HG02759 (cell line): ENCODE data around the gene MAPKAP1.
"Not testable (repeated sequence)": the region's sequence is repeated elsewhere in the genome, so short reads cannot be mapped to it uniquely, and the experiment has no call there.

ENCODE experiments used
- ATAC-seq: cut with Tn5 transposase; IDR thresholded peaks from one replicate; pipeline ENCODE4 v1.9.1; 2021; ENCODE audit warnings: mild to moderate bottlenecking, moderate library complexity; ENCODE audit not compliant: unreplicated experiment

Gene MAPKAP1

GRCh38 chr9:125732562-125732961 lies 25.6 kb upstream of the MAPKAP1 start:
- ATAC-seq: no peak

- ATAC-seq: no peak
Observed at GRCh38 chr9:125730168-125730567, 23.2 kb upstream of the MAPKAP1 start.

DNA sequence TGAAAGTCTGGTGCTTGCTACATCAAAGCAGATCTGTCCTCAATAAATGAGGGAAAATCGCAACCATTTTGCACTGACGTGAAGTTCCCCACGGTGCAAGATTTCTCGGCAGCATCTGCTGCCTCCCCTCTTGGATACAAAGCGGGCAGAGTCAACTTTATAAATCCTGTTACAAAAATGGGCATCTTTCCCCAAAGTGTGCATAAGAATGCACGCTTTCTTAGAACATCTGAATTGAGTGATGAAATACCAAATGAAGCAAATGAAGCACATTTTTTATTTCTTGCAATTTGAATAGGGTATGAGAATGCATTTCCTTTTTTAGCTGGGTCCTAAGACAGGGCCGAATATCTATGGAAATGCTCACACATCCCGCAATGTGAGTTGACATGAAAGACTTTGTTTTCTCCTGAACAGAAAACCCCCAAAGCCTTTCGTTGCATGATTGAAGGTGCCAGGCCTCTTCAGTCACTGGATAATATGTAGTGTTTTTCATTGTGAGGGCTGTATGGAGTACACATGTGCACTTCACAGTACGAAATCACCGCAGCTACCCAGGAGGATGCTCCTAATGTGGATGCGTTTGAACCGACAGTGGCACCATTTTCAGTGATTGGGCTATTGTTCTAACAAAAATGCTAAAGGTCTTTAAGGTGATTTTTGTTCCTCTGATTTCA lies 19.6 kb upstream of the MAPKAP1 start:
- no peak for ATAC-seq

- ATAC-seq: peak; percentile 21
Observed at GRCh38 chr9:125707472-125707804, 430 bp upstream of the MAPKAP1 start.

- ATAC-seq: no peak
Observed at GRCh38 chr9:125705893-125706292, 1.1 kb downstream of the MAPKAP1 start.

- no peak for ATAC-seq
Observed at GRCh38 chr9:125703662-125704061, 3.3 kb downstream of the MAPKAP1 start.

DNA sequence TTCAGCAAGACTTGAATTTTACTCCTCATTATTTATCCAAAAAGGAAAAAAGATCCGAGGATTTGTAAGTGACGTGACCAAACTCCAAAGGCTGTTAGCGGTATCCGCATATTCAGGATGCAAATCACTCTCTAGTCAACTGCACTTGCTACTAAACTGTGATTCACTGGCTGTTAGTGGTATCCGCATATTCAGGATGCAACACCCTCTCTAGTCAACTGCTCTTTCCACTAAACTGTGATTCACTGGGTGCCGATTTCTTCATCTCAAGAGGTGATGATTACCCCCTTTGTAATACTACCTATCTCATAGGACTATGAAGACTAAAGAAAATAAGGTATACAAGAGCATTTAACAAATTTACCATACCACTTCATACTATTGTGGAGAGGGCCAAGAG lies 5.7 kb downstream of the MAPKAP1 start:
- no peak for ATAC-seq

DNA sequence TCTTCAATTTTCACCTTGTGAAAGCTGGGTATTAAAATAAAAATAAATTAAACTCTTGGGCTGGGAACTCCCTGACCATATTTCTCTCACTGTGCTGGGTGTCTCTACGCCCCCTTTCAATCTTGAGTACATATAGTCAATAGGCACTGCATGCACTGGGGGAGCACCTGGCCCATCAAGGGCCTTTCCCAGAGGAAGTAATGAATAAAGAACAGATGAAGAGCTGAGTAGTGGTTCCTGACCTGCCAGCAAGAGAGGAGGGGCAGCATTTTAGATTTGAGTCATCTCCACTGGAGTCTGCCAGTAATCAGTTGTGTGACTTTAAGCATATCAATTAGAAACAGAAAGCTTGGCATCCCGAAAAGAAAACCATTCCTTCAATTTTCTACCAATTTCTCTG lies 6.2 kb downstream of the MAPKAP1 start:
- ATAC-seq: peak; percentile 92

- no peak for ATAC-seq
Observed at GRCh38 chr9:125699870-125700269, 7.1 kb downstream of the MAPKAP1 start.

GRCh38 chr9:125696106-125696647 lies 10.8 kb downstream of the MAPKAP1 start:
- ATAC-seq: no peak

- not testable (repeated sequence) for ATAC-seq
Observed at GRCh38 chr9:125695548-125695947, 11.5 kb downstream of the MAPKAP1 start.

DNA sequence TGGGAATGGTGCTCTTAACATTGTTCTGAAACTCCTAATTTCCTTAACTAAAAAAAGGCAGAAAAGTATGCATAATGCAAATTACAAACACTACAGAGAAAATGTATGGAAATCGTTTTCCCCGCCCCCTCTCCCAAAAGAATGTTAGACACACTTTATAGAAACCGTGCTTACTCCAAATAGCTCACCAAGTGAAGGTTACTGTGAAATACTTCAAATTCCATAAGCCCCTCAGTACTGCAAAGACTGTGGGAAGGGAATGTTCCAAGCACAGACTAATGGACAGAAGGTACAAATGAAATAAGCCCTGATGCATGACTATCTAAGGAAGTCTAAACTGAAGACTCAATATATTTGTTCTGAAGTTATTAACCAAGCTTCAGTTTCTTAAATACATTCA lies 12.5 kb downstream of the MAPKAP1 start:
- ATAC-seq: no peak

- ATAC-seq: not testable (repeated sequence)
Observed at GRCh38 chr9:125693492-125693891, 13.5 kb downstream of the MAPKAP1 start.

DNA sequence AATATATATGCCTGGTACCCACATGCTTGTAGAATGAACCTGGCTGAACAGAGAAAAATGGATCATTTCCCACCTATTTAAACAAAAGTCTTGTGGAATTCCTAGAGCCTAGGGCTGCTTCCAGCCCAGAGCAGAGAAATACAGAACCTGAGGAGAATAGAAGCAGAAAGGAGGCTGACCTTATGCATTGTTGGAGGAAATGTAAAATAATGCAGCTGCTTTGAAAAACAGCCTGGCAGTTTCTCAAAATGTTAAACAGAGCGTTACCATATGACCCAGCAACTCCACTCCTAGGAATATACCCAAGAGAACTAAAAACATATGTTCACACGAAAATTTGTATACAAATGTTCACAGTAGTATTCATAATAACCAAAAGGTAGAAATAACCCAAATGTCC lies 15.1 kb downstream of the MAPKAP1 start:
- no peak for ATAC-seq

GRCh38 chr9:125690679-125691078 lies 16.3 kb downstream of the MAPKAP1 start:
- ATAC-seq: no peak

DNA sequence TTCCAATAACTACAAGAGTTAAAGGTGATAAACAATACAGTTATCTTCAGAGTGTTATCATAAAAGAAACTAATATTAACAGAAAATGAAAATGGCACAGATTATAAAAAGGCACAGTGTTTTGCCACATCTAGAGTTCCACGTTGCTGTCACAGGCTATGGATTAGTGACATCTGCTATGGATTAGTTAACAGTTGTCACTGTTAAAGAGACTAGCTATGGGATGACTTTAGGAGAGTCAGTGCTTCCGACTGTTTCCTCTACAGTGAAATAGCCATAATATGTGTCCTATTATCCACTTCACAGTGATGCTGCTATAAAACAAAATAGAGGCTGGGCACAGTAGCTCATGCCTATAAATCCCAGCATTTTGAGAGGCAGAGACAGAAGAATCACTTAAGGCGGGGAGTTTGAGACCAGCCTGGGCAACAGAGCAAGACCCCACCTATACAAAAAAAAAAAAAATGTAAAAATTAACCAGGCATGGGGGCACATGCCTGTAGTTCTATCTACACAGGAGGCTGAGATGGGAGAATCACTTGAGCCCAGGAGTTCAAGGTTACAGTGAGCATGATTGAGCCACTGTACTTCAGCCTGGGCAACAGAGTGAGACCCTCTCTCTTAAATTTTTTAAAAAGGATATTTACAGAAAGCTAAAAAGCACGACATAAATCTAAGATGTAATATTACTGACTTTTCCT lies 19.7 kb downstream of the MAPKAP1 start:
- ATAC-seq: no peak

GRCh38 chr9:125685167-125685566 lies 21.8 kb downstream of the MAPKAP1 start:
- ATAC-seq: no peak

DNA sequence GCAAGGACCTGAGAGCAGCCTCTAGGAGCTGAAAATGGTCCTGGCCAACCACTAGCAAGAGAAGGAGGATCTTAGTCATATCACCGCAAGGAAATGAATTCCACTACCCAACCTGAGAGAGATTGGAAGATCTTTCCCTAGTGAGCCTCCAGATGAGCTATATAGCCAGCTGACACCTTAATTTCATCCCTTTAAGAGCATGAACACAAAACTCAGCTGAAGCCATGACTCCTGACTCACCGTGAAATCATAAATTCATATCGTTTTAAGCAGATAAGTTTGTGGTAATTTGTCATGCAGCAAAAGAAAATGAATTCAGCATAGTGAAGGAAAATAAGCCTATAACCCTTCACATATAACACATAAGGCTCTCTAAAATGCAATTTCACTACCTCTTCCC lies 23.5 kb downstream of the MAPKAP1 start:
- no peak for ATAC-seq

DNA sequence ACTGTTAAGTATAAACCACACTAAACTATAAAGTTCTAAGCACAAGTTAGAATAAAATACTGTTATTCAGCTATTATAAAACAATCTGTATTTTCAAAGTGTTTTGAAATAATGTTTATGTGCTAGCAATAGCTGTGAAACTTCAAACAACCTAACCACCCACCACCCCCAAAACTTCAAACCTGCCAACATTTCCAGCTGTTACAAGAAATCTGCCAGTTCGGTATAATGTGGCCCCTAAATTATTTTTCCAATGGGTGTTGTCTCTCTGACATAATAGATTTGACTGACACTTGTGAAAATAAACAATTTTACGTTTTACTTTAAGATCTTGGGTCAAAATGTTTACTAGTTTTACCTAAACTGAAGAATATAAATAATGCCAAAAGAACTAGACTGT lies 24.7 kb downstream of the MAPKAP1 start:
- ATAC-seq: no peak

GRCh38 chr9:125681657-125682056 lies 25.4 kb downstream of the MAPKAP1 start:
- ATAC-seq: no peak

GRCh38 chr9:125681086-125681622 lies 25.9 kb downstream of the MAPKAP1 start:
- ATAC-seq: no peak

DNA sequence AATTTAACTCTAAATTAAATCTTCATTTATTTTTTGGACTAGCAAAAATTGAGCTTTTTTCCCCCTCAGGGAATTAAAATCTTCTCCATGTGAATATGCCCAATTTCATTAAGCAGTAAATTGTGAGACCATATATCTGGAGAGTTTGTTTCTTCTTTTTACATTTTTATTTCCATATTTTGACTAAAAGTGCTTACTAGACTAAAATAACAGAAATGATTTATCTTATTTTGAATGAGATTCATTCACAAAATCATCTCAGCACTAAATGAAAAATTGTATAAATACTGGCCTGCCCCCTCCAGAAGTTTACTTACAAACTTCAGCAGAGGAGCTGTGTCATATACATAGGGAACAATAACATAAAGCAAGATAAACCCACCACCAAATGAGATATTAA lies 26.6 kb downstream of the MAPKAP1 start:
- no peak for ATAC-seq
